Keratinocyte (primary cell): ENCODE measurements around the gene THSD8. TPM values are rescaled to one million over a fixed set of nuclear protein-coding genes. Genes with fewer than 3 reads are reported as not detected.

Experiments used
- DNase-seq: peaks from one replicate; pipeline ENCODE4 v3.0.0-alpha.2; 2011; ENCODE audit warnings: low read depth, missing footprints, low spot score
- FAIRE-seq: peaks from 2 replicates; lab custom pipeline; 2011; peaks lifted over from hg19 to GRCh38; lab: Jason Lieb, UNC
- H2AFZ ChIP-seq: 2 replicates; pipeline ENCODE4 v1.6.0; 2012; ENCODE audit warnings: low read length, control low read depth, inconsistent platforms; ENCODE audit not compliant: control insufficient read depth
- H3K27ac ChIP-seq: 2 replicates; pipeline ENCODE4 v1.5.1; 2011; ENCODE audit warnings: low read length; ENCODE audit not compliant: control insufficient read depth, insufficient read depth
- H3K27me3 ChIP-seq: 3 replicates; pipeline ENCODE4 v1.6.0; 2011; ENCODE audit warnings: low read length; ENCODE audit not compliant: control insufficient read depth, insufficient read depth; ENCODE audit errors: extremely low read depth
- H3K36me3 ChIP-seq, 2 experiments: 2 replicates in 1 of 2; 3 replicates in 1 of 2; pipeline ENCODE4 v1.5.1; 2011; ENCODE audit warnings: low read length in 2 of 2, mild to moderate bottlenecking in 1 of 2; ENCODE audit not compliant: control insufficient read depth in 2 of 2, insufficient read depth in 2 of 2; ENCODE audit errors: extremely low read depth in 1 of 2
- H3K4me1 ChIP-seq: 3 replicates; pipeline ENCODE4 v1.5.1; 2011; ENCODE audit warnings: low read length; ENCODE audit not compliant: control insufficient read depth, insufficient read depth; ENCODE audit errors: extremely low read depth
- H3K4me2 ChIP-seq: 3 replicates; pipeline ENCODE4 v1.6.0; 2011; ENCODE audit warnings: low read depth, low read length; ENCODE audit not compliant: control insufficient read depth, insufficient read depth; ENCODE audit errors: extremely low read depth
- H3K4me3 ChIP-seq, 3 experiments: fragments of 200-600 bp in 1 of 3; sonication (generic) in 1 of 3; 2 replicates in 2 of 3; 3 replicates in 1 of 3; pipeline ENCODE4 v1.5.1; 2011 to 2016; ENCODE audit warnings: low read length in 3 of 3, mild to moderate bottlenecking in 3 of 3, control low read depth in 2 of 3, inconsistent platforms in 1 of 3, low read depth in 1 of 3, mixed read lengths in 1 of 3, mixed run types in 1 of 3, moderate library complexity in 1 of 3; ENCODE audit not compliant: control insufficient read depth in 2 of 3, insufficient read depth in 2 of 3; ENCODE audit errors: extremely low read depth in 1 of 3
- H3K79me2 ChIP-seq: 2 replicates; pipeline ENCODE4 v1.6.0; 2012; ENCODE audit warnings: low read length; ENCODE audit not compliant: control insufficient read depth, insufficient read depth
- H3K9ac ChIP-seq: 3 replicates; pipeline ENCODE4 v1.6.0; 2011; ENCODE audit warnings: low read length; ENCODE audit not compliant: control insufficient read depth, insufficient read depth; ENCODE audit errors: extremely low read depth
- H3K9me1 ChIP-seq: 3 replicates; pipeline ENCODE4 v1.6.0; 2011; ENCODE audit warnings: low read length; ENCODE audit not compliant: control insufficient read depth, insufficient read depth; ENCODE audit errors: extremely low read depth
- H3K9me3 ChIP-seq: 2 replicates; pipeline ENCODE4 v1.5.1; 2012; ENCODE audit warnings: low read depth, low read length; ENCODE audit not compliant: control insufficient read depth
- H4K20me1 ChIP-seq: 3 replicates; pipeline ENCODE4 v1.6.0; 2011; ENCODE audit warnings: low read length; ENCODE audit not compliant: control insufficient read depth, insufficient read depth; ENCODE audit errors: extremely low read depth
- EZH2 ChIP-seq: IDR thresholded peaks from one replicate; pipeline ENCODE4 v1.6.1; 2012; ENCODE audit warnings: inconsistent platforms, mild to moderate bottlenecking, low read length, moderate library complexity
- dilution Hi-C: fragments of 300-500 bp; cut with MboI; formaldehyde crosslinking; loops from one replicate; pipeline ENCODE4 v1.7.0; 2020; ENCODE audit warnings: low sequenced_read_pairs; ENCODE audit not compliant: extremely low pct_ligation_motif_present
- polyA plus RNA-seq, 5 experiments: library from polyadenylated mRNA; depleted of rRNA in 3 of 5; stranded (reverse) in 3 of 5; stranded (forward) in 1 of 5; unstranded in 1 of 5; fragments of >200 nt; gene quantifications; 1 replicate in 1 of 5; 2 replicates in 3 of 5; 3 replicates in 1 of 5; pipeline versions ENCODE4 v1.2.1 to v1.2.3, GENCODE V29; 2011 to 2012; ENCODE audit warnings: missing spikeins in 2 of 5, low read depth in 1 of 5, low replicate concordance in 1 of 5
- TF ChIP-seq, protein P1 (sequence below), 3 experiments: IDR thresholded peaks in 1 of 3; conservative IDR thresholded peaks in 1 of 3; optimal IDR thresholded peaks in 1 of 3; 2 replicates in 2 of 3; 3 replicates in 1 of 3; pipeline versions ENCODE3 to v1.5.1; 2011; ENCODE audit warnings: low read length in 3 of 3, mild to moderate bottlenecking in 3 of 3, moderate library complexity in 2 of 3, control low read depth in 1 of 3, inconsistent platforms in 1 of 3; ENCODE audit not compliant: insufficient read depth in 2 of 3; ENCODE audit errors: extremely low read depth in 1 of 3

THSD8 gene
- polyA plus RNA-seq, 1 donor (not counting 4 experiments of a cell fraction or from before 2014, with no cell fraction given): 6.6 TPM

DNA sequence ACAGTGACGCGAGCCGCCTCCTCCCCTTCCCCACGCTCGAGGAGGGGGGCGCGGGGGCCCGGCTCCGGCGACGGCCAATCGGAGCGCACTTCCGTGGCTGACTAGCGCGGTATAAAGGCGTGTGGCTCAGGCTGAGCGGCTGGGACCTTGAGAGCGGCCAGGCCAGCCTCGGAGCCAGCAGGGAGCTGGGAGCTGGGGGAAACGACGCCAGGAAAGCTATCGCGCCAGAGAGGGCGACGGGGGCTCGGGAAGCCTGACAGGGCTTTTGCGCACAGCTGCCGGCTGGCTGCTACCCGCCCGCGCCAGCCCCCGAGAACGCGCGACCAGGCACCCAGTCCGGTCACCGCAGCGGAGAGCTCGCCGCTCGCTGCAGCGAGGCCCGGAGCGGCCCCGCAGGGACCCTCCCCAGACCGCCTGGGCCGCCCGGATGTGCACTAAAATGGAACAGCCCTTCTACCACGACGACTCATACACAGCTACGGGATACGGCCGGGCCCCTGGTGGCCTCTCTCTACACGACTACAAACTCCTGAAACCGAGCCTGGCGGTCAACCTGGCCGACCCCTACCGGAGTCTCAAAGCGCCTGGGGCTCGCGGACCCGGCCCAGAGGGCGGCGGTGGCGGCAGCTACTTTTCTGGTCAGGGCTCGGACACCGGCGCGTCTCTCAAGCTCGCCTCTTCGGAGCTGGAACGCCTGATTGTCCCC, 10.4 kb upstream of the THSD8 start, which contains the start of gene JUNB:
Gene JUNB, plus strand, starts transcription at position 142 of the 706 bp plus-strand sequence. Its CDS starts 286 bp downstream, at position 428.
- peak within 1 kb of the TSS; percentile 97 for H3K9ac ChIP-seq
- dilution Hi-C loops: no loop called here
- peaks cover 19% of the 10 kb centered on the region for H3K79me2 ChIP-seq
- no peak for TF ChIP-seq EZH2
- TF ChIP-seq, protein P1, sequence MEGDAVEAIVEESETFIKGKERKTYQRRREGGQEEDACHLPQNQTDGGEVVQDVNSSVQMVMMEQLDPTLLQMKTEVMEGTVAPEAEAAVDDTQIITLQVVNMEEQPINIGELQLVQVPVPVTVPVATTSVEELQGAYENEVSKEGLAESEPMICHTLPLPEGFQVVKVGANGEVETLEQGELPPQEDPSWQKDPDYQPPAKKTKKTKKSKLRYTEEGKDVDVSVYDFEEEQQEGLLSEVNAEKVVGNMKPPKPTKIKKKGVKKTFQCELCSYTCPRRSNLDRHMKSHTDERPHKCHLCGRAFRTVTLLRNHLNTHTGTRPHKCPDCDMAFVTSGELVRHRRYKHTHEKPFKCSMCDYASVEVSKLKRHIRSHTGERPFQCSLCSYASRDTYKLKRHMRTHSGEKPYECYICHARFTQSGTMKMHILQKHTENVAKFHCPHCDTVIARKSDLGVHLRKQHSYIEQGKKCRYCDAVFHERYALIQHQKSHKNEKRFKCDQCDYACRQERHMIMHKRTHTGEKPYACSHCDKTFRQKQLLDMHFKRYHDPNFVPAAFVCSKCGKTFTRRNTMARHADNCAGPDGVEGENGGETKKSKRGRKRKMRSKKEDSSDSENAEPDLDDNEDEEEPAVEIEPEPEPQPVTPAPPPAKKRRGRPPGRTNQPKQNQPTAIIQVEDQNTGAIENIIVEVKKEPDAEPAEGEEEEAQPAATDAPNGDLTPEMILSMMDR (optimal IDR thresholded peaks at IDR 0.05 in 1 of 3, IDR thresholded peaks at IDR 0.05 in 1 of 3, conservative IDR thresholded peaks at IDR 0.05 in 1 of 3; ENCODE audit: extremely low read depth in 1 of 3, insufficient read depth in 2 of 3, low read length in 3 of 3): no peak
- H3K4me1 ChIP-seq: peaks cover 42% of the 10 kb centered on the region
- peak within 1 kb of the TSS; percentile 73 to 95 (median 94) for H3K4me3 ChIP-seq
- no peak within 1 kb of the TSS for H2AFZ ChIP-seq
- H3K9me3 ChIP-seq: no peaks in the 10 kb centered on the region
- no peaks in the 10 kb centered on the region for H3K27me3 ChIP-seq
- DNase-seq (no peak), FAIRE-seq (no peak)
- H3K27ac ChIP-seq: peak within 1 kb of the TSS; percentile 98
- peak within 1 kb of the TSS; percentile 99 for H3K4me2 ChIP-seq
- H3K36me3 ChIP-seq: no peaks in the 10 kb centered on the region
- H3K9me1 ChIP-seq: no peaks in the 10 kb centered on the region
- H4K20me1 ChIP-seq: peaks cover 11% of the 10 kb centered on the region

DNA sequence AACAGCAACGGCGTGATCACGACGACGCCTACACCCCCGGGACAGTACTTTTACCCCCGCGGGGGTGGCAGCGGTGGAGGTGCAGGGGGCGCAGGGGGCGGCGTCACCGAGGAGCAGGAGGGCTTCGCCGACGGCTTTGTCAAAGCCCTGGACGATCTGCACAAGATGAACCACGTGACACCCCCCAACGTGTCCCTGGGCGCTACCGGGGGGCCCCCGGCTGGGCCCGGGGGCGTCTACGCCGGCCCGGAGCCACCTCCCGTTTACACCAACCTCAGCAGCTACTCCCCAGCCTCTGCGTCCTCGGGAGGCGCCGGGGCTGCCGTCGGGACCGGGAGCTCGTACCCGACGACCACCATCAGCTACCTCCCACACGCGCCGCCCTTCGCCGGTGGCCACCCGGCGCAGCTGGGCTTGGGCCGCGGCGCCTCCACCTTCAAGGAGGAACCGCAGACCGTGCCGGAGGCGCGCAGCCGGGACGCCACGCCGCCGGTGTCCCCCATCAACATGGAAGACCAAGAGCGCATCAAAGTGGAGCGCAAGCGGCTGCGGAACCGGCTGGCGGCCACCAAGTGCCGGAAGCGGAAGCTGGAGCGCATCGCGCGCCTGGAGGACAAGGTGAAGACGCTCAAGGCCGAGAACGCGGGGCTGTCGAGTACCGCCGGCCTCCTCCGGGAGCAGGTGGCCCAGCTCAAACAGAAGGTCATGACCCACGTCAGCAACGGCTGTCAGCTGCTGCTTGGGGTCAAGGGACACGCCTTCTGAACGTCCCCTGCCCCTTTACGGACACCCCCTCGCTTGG, 9.6 kb upstream of the THSD8 start:
- H3K27me3 ChIP-seq: no peaks in the 10 kb centered on the region
- H2AFZ ChIP-seq: no peak overlapping the region
- dilution Hi-C loops: no loop called here
- H3K27ac ChIP-seq: peak overlapping the region; percentile 98
- peak overlapping the region; percentile 73 to 95 (median 94) for H3K4me3 ChIP-seq
- no peaks in the 10 kb centered on the region for H3K9me1 ChIP-seq
- peak overlapping the region; percentile 99 for H3K4me2 ChIP-seq
- H3K79me2 ChIP-seq: peaks cover 19% of the 10 kb centered on the region
- TF ChIP-seq, protein P1 (optimal IDR thresholded peaks at IDR 0.05 in 1 of 3, IDR thresholded peaks at IDR 0.05 in 1 of 3, conservative IDR thresholded peaks at IDR 0.05 in 1 of 3; ENCODE audit: extremely low read depth in 1 of 3, insufficient read depth in 2 of 3, low read length in 3 of 3): no peak
- no peak for TF ChIP-seq EZH2
- H3K4me1 ChIP-seq: peaks cover 35% of the 10 kb centered on the region
- H3K9me3 ChIP-seq: no peaks in the 10 kb centered on the region
- peaks cover 11% of the 10 kb centered on the region for H4K20me1 ChIP-seq
- peak overlapping the region; percentile 97 for H3K9ac ChIP-seq
- H3K36me3 ChIP-seq: no peaks in the 10 kb centered on the region
- DNase-seq (no peak), FAIRE-seq (no peak)
